Stimulated activated CD8-positive, alpha-beta memory T cell treated with anti-CD3 and anti-CD28 coated beads, Interleukin-7, amount 100 ng/mL, for 1 hour (primary cell): ENCODE measurements around the gene EPB41L1.
A peak's percentile ranks its signal among the peaks of the same experiment; 100 is the strongest.

Source experiments
- DNase-seq, 2 donors: peaks; one replicate each; pipeline ENCODE4 v3.0.0-alpha.2; 2020; ENCODE audit warnings: low read depth in 2 of 2

The EPB41L1 gene

GRCh38 chr20:36193977-36194712 lies 39.6 kb downstream of the EPB41L1 start:
- DNase-seq = no peak

GRCh38 chr20:36196676-36197075 lies 42.1 kb downstream of the EPB41L1 start:
- DNase-seq = no peak

- no peak for DNase-seq
These were observed 42.7 kb downstream of the EPB41L1 start for GRCh38 chr20:36197271-36197670.

GRCh38 chr20:36199345-36200257 lies 45.1 kb downstream of the EPB41L1 start:
- DNase-seq = peak; percentile 44 to 65

DNA sequence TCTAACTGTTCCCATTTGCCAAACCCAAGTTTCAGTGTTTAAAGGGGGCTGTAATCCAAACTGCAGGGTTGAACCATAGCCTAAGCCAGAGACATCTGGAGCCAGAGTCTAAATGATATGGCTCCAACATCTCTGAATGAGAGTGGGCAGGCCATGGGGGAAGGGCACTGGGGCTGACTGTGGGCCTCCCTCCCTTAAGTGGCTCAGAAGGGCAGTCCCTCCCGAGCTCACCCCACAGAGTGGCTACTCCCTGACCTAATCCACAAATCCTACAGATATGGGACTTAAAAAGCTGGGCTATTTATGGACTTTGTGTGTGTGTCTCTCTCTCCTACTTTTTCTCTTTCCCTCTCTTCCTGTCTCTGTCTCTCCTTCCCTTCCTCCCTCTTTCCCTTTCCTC lies 45.9 kb downstream of the EPB41L1 start:
- no peak for DNase-seq

GRCh38 chr20:36201198-36201597 lies 46.7 kb downstream of the EPB41L1 start:
- no peak for DNase-seq

GRCh38 chr20:36202891-36203338 lies 48.4 kb downstream of the EPB41L1 start:
- peak; percentile 58 to 66 for DNase-seq

DNA sequence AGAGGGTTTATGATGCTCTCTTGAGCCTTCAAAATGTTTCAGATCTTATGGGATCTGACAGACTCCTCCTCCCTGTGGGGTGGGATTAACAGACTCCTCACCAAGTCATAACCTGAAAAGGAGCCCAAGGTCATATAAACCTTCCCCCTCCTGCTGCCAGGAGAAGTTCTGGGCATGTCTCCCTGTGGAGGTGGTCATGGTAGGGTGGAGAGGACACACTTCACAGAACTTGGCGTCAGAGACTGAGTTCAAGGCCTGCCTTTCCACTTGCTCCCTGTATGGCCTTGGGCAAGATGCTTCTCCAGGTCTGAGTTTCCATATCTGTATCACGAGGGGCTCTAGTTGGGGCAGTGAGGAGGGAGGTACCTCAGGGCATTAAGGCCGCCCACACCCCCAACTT lies 49.3 kb downstream of the EPB41L1 start:
- DNase-seq = no peak

- DNase-seq = no peak
These were observed 50.5 kb downstream of the EPB41L1 start for GRCh38 chr20:36205026-36205425.

DNA sequence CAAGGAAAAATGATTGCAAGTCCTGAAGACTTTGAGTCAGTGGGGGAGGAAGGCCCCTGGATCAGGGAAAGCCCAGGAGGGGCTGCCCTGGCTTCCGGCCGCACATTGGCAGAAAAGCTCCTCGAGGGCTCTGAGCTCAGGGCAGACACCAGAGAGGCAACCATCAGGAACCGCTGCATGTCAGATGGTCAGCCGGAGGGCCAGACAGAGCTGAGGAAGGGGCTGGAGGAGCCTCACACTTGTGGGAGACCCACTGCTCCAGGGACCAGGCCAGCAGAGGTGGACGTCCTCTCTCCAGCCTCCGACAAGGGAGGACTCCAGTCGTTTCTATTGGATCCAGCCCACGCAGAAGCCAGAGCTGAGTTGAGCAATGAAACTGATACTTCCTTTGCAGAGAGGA lies 51.5 kb downstream of the EPB41L1 start:
- no peak for DNase-seq

DNA sequence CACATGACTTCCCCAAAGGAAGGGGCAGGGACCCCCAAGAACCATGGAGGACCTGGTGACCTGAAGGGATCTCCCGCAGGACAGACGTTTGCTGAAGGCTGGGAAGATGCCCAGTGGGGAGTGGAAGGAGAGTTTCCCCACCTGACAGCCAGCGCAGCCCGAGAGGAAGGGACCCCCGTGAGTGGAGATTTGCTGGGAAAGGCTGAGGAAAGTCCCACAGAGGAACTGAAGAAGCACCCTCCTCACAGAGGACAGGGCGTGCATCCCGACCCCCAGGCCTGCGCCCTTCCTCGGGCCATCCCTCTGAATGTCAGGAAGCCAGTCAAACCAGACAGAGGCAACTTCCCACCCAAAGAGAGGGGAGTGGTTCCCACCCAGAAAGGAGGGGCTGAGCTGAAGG lies 52.1 kb downstream of the EPB41L1 start:
- no peak for DNase-seq

GRCh38 chr20:36207602-36208001 lies 53.1 kb downstream of the EPB41L1 start:
- DNase-seq = no peak

GRCh38 chr20:36208257-36208656 lies 53.7 kb downstream of the EPB41L1 start:
- no peak for DNase-seq

- no peak for DNase-seq
These were observed 56.0 kb downstream of the EPB41L1 start for GRCh38 chr20:36210436-36211021.

DNA sequence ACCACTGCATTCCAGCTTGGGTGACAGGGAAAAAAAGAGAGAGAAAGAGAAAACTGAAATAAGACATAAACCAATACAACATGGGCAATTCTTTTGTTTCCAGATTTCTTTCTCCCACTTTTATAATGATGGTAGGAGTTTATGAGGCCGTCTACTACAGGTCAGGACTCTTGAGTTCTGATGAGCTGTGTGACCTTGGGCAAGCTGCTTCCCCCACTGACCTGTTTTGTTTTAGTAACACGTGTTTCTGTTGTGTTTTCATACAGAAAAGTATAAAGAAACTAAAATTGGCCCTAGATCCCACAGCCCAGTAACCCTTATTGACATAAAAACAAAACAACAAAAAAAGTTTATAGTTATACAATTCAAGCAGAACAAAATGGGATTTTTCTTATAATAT lies 58.8 kb downstream of the EPB41L1 start:
- DNase-seq = no peak

GRCh38 chr20:36214684-36215256 lies 60.2 kb downstream of the EPB41L1 start:
- no peak for DNase-seq

GRCh38 chr20:36215778-36216177 lies 61.2 kb downstream of the EPB41L1 start:
- no peak for DNase-seq

DNA sequence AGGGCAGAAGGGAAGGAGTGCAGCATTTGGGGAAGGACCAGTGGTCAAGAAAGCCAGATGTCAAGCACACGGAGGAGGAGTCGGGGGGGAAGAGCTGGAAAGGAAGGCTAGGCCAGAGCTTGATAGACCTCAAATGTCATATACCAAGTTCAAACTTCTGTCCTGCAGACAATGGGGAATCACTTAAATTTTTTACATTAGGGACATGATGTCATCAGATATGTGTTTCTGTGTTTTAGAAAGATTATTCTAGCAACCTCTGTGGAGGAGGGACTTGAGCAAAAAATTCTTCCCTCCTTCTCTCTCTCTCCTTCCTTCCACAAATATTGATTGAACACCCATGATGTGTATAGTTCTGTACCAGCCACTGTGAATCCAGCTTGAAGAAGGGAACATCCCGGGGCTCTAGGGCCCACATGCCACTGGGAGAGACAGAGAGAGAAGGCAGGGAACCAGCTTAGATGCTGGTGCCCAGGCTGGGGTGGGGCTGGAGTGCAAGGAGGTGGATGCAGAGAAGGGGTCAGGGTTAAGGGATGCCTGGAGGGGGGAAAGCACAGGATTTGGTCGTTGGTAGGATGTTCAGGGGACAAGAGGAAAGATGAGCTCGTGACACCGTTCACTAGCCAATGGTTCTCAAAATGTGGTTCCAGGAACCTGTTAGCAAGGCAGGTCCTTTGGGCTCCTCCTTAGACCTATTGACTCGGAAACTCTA lies 61.9 kb downstream of the EPB41L1 start:
- DNase-seq = no peak

DNA sequence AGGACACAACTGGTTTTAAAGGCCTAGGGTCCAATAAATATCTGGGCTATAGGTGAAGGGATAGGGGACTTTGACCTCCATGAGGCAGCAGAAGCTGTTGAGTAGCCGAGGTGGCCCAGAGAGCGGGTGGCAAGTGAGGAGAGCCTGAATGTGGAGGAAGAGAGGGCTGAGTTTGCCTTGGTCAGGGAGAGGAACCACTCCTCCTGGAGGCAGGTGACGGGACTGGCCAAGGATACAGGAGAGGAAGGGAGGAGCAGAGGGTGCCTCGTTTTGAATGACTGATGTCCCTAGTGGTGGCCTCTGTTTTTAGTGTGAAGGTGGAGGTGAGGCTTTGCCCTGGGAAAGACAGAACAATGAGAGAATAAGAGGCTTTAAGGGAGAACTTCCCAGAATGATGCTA lies 62.7 kb downstream of the EPB41L1 start:
- DNase-seq = no peak

GRCh38 chr20:36218380-36219064 lies 64.0 kb downstream of the EPB41L1 start:
- no peak for DNase-seq

GRCh38 chr20:36219671-36220220 lies 65.2 kb downstream of the EPB41L1 start:
- DNase-seq = no peak
